ENCODE data around the gene ZNF827. TPM values are rescaled to one million over a fixed set of nuclear protein-coding genes. Genes with fewer than 3 reads are reported as not detected.
A peak's percentile ranks its signal among the peaks of the same experiment; 100 is the strongest.

The ZNF827 gene
- total RNA-seq, 1 donor = 9.1 TPM

DNA sequence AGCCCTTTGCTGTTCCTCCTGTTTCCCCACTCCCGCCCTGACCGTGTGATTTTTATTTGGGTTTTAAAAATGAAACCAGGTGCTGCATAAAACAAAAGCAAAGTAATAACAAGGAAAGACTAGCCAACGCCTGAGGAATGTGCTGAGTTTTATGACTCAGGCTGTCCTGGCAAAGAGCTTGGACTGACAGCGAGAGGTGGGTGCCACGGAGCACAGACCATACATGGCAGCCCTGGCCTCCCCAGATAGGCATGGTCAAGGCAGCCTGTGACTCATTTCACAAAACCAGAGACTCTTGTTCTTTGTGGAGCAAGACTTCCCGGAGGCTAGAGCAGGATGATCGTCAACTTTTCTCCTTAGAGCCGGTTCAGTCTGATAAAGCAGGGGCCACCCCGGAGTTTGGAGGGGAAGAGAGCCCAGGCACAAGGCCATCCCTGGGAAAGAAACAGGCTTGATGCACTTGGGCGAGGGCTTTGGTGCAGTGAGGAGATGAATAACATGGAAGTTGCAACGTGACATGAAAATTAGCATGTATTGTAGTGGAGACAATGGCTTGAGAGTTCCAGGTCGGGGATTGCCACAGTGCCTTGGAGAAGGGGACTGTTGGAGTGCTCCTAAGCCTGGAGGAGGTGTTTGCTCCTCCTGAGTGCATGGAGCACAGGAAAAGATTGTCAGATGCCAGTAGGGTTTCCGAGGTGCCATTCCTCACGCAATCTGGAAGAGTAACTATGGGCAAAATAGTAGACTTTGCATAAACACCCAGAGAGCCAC lies 203.9 kb downstream of the ZNF827 start:
- H3K4me3 ChIP-seq (ENCODE audit: low read depth, low read length) = peak overlapping the region; percentile 16
- peak; percentile 78 for DNase-seq (ENCODE audit: low read depth)
- TF ChIP-seq, protein P1, sequence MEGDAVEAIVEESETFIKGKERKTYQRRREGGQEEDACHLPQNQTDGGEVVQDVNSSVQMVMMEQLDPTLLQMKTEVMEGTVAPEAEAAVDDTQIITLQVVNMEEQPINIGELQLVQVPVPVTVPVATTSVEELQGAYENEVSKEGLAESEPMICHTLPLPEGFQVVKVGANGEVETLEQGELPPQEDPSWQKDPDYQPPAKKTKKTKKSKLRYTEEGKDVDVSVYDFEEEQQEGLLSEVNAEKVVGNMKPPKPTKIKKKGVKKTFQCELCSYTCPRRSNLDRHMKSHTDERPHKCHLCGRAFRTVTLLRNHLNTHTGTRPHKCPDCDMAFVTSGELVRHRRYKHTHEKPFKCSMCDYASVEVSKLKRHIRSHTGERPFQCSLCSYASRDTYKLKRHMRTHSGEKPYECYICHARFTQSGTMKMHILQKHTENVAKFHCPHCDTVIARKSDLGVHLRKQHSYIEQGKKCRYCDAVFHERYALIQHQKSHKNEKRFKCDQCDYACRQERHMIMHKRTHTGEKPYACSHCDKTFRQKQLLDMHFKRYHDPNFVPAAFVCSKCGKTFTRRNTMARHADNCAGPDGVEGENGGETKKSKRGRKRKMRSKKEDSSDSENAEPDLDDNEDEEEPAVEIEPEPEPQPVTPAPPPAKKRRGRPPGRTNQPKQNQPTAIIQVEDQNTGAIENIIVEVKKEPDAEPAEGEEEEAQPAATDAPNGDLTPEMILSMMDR (IDR thresholded peaks at IDR 0.05; ENCODE audit: insufficient read depth, low read depth, low read length) = no peak

DNA sequence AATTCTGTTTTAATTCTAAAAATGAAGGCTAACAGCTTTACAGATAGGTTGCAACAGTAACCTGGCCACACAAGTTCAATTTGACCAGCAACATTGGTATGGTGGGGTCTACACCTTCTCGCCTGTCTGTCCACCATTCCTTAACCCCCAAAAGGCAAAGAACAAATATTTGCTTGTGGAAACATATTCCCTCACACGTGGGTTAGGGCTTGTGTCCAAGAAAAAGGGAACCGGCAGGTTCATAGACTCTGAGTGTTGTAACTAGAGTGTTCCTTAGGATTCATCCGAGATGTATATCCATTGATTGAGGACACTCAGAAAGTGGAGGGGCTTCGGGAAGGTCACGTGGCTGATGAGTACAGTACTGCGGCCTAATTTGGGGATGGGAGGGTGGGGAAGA lies 204.6 kb downstream of the ZNF827 start:
- DNase-seq (ENCODE audit: low read depth) = peak; percentile 6
- TF ChIP-seq, protein P1 (IDR thresholded peaks at IDR 0.05; ENCODE audit: insufficient read depth, low read depth, low read length) = no peak
- H3K4me3 ChIP-seq (ENCODE audit: low read depth, low read length) = no peak overlapping the region

DNA sequence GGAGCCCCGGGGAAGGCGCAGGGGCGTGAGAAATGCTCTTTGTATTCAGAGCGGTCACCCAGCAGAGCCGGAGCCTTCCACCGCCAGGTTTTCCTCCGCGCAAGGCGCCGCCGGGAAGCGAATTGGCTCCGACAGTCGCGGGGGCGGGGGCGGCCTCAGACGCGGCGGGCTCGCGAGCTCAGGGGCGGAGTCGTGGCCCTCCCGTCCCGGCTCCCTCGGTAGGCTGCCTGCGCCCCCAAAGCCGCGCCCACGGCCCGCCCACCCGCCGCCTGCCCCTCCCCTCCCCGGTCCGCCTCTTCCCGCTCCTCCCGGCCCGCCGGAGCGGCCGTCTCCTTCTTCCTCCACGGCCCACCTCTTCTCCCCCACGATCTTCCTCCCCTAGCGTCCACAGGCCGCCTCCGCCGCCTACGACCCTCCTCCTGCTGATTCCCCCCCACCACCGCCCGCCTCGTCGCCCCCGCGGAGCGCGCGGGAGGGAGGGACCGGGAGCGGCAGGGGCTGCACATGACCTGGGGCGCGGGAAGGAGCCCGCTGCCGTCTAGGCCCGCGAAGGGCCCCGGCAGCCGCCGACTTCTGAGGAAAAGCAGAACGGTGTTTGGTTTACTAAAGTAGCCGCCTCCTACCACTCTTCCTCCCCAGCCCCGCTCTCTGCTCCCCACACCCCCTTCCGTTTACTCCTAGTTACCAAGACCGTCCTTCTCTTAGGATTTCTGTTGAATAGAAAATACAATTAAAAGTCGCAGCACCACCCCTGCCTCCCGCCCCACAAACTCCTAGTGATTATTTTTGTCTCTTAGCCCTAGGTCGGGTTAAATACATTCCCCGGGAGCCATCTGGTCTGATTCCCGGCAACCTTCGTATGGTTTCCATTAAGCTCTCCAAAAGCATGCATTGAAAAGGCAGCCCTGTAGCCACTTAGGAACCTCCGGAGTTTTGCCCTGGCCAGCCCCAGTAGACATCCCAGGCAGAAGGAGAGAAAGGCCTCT lies 205.4 kb downstream of the ZNF827 start:
- DNase-seq (ENCODE audit: low read depth) = peak; percentile 93
- H3K4me3 ChIP-seq (ENCODE audit: low read depth, low read length) = peak overlapping the region; percentile 67
- TF ChIP-seq, protein P1 (IDR thresholded peaks at IDR 0.05; ENCODE audit: insufficient read depth, low read depth, low read length) = no peak

DNA sequence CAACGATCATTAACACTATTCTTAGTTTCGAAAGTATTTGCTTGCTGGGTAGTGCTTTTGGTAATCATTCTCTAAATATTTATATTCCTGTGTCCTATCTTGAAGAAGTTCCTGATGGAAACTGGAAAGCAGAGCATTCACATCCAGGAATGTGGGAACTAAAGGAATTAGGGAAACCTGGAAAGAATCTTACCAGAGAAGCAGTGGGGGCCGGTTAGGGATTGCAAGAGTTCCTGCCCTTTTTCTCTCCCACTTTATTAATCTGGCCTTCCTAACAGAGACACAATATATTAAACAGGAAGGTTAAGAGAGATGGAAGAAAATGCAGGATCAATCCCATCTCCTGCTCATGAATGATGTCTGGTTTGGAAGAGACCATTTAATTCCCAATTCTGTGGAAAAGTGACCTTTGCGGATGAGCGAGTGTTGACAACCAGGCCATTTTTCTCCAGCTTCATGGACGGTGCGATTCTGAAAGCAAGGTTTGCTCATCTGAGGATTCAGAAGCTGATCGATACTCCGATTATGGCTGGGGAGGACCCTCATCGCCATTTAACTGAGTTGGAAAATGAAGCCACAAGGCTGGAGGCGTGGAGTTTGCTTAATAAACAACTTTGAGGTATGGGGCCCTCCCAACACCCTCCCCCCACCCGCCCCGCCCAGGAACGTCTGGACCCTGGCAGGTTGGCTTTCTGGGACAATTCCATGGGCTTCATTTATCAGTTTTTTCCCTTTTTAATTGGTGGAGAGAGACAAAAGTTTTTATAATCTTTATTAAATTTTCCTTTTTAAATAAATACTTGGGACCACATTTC lies 206.4 kb downstream of the ZNF827 start:
- H3K4me3 ChIP-seq (ENCODE audit: low read depth, low read length) = peak overlapping the region; percentile 60
- no peak for DNase-seq (ENCODE audit: low read depth)
- TF ChIP-seq, protein P1 (IDR thresholded peaks at IDR 0.05; ENCODE audit: insufficient read depth, low read depth, low read length) = no peak

DNA sequence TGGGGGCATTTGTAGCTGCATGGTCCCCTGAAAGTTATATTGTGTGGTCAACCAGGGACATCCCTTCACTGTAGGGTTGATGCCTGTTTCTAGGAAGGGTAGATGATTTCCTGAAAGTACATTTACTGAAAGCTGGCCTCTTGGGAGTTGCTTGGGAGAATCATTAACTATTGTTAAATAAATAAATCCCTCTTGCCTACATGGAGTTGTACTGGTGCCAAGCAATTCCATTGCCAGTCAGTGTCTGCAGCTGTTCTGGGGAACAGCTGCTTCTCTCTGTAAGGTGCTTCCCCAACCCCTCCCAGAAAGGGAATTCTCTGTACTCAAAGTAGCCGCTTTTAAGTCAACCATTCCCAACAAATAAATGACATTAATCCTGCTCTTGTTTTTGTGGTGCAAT lies 207.6 kb downstream of the ZNF827 start:
- peak; percentile 40 for DNase-seq (ENCODE audit: low read depth)
- TF ChIP-seq, protein P1 (IDR thresholded peaks at IDR 0.05; ENCODE audit: insufficient read depth, low read depth, low read length) = no peak
- no peak overlapping the region for H3K4me3 ChIP-seq (ENCODE audit: low read depth, low read length)

DNA sequence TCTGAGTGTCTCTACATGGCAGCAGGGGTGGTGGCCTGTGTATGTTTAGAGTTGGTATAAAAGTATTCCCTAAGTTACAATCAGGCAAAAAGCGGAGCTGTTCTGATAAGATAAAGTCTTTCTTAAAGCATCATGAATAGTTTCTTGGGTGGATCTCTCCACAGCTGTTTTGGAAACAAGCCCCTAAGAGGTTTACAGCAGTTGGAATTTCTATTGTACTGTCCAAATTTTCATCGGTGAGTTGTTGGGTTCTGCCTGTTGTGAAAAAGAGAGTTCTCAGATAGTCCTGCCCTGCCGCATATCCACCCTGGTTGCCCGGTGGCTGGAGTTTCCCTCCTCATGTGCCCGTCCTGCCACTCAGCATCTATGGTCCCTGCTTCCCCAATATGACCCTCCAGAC lies 208.6 kb downstream of the ZNF827 start:
- TF ChIP-seq, protein P1 (IDR thresholded peaks at IDR 0.05; ENCODE audit: insufficient read depth, low read depth, low read length) = no peak
- DNase-seq (ENCODE audit: low read depth) = no peak
- H3K4me3 ChIP-seq (ENCODE audit: low read depth, low read length) = no peak overlapping the region
